NCI-H748 treated with DMSO at 0.1 percent for 48 hours (cell line): ENCODE results near the gene TSPO.
"Not testable (repeated sequence)": the region's sequence is repeated elsewhere in the genome, so short reads cannot be mapped to it uniquely, and the experiment has no call there.

Experiments used
- DNase-seq: peaks from one replicate; lab custom pipeline; 2025; lab: John Stamatoyannopoulos, UW

TSPO gene

GRCh38 chr22:43151251-43152002 lies at the start of gene TSPO:
TSS of gene TSPO (plus strand) at chr22:43151559. CDS start at chr22:43159239, 7,680 bp downstream.
- DNase-seq = no peak

- not testable (repeated sequence) for DNase-seq
Measured at GRCh38 chr22:43104056-43104625, 47.2 kb upstream of the TSPO start.

DNA sequence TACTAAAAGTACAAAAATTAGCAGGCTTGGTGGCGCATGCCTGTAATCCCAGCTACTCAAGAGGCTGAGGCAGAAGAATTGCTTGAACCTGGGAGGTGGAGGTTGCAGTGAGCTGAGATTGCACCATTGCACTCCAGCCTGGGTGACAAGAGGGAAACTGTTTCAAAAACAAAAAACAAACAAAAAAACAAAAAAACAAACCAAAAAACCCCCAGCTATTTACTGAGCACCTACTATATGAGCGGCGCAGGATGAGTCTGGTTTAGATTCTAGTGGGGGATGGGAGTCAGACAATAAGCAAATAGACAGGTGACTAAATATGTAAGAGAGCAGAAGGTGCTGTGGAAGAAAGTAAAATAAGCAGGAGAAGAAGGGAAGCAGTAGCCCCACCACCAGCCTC lies 46.4 kb upstream of the TSPO start:
- DNase-seq = not testable (repeated sequence)

DNA sequence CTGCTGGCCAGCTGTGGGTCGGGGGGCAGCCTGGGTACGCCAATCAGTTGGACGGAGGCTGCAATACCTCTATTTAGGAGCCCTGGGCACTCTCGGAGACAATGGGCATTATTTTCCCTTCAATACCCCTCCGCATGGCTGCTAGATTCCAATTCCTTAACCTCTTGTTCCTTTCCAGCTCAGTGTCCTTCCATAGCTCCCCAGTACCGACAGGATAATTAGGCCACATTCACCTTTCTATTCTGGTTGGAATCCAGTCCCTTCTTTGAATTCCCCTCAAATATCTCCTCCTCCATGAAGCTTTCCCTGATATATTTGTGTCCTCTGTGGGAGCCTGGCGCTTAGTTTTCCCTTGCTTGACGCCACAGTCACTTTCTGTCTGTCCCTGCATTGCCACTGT lies 45.1 kb upstream of the TSPO start:
- DNase-seq = no peak

DNA sequence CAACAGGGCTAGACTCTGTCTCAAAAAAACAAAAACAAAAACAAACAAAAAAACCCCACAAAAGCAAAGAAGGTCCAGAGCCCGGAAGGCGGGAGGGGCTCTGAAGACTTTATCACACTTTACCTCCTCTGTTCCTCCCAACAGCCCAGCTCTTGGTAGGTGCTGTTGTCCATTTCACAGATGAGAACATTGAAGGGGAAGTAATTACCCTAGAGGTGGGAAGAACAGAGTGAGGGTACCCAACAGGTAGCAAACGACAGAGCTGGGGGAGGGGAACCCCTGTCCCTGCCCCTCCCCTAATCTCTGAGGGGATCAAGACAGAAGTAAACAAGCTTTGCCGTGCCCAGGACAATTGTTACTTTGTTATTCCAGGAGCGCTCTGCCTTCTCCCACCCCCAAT lies 41.8 kb upstream of the TSPO start:
- no peak for DNase-seq

- DNase-seq = no peak
Measured at GRCh38 chr22:43109921-43110443, 41.4 kb upstream of the TSPO start.

DNA sequence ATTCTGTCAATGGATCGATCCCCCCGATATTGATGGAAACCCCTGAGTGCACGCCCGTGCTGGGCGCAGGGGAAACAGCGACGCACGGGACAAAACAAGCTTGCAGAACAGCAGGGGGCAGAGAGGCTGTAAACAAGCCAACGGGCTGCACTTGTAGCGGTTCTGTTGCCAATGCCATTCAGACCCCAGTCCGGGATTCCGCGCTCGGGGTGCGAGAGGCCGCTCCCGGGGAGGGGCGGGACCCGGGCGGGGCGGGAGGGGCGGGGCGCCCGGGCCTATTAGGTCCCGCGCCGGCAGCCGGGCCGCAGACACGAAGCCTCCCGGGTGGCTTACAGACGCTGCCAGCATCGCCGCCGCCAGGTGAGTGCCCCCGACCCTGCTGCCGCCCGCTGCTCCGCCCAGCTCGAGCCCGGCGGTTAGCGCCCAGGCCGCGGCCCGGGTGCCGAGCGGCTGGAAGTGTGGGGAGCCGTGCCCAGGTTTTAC lies 40.9 kb upstream of the TSPO start, which contains the start of gene BIK:
Gene BIK (plus strand): TSS at position 307 of the 483 bp plus-strand sequence. CDS start 13,273 bp downstream, outside the sequence.
- peak; percentile 19 for DNase-seq

DNA sequence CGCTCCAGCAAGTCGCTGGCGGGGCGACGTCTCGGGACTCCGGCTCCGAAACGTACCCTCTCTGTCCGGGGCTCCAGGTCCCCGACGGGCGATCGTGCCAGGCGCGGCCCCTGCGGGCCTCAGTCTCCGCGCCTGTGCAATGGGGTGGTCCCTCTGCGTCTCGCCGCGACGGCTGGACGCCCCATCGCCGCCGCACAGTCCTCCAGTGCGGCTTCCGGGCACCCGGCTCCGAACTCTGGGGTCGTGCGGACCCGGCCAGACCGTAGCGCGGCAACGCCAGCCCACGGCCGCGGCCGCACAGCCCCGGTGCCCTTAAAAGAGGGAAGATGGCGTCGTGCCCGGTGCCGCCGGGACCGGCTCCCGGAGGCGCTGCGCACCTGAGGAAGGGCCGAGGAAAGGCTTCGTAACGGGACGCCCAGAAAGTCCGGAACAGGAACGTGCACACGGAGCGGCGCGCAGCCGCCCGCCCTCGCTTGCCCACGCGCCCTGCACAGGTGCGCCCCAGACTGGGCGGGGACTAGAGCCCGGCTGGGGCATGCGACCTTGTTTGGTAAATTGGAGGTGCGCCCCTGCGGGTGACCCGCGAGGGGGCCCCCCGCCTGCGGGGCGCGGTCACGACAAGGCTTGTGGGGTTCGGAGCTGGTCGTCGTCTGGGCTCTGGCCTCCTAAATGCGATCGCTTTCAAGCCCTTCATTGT lies 40.3 kb upstream of the TSPO start:
- no peak for DNase-seq

DNA sequence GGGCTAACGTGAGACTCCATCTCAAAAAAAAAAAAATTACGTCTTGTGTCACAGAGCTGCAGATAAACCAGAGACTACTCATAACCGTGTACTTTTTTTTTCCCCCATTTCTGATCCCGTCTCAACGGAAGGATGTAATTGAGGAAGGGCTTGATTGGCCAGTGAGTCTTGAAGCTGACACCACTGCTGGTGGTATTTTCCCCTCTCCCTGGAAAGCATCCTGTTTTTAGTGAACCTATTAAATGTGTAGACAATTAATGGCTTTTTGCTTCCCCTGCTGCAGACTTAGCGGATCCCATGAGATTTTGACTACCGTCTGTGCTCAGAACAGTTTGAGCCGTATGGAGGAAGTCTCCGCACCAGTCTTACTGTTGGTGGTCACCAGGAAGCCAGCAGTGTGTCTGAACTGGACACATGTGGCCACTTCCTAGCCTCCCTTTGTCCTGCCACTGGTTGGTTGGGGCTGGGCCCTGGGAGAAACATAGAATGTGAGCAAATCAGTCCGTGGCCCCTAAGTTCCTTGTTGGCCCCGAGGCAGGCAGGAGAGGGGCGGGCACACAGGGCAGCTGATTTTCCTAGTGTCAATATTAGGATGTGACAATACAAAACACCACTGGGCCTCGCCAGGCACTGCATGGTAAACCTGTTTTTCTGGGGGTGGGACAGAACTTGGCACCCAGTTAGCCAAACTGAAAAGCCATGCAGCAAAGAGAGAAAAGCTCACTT lies 37.7 kb upstream of the TSPO start:
- peak; percentile 22 for DNase-seq

DNA sequence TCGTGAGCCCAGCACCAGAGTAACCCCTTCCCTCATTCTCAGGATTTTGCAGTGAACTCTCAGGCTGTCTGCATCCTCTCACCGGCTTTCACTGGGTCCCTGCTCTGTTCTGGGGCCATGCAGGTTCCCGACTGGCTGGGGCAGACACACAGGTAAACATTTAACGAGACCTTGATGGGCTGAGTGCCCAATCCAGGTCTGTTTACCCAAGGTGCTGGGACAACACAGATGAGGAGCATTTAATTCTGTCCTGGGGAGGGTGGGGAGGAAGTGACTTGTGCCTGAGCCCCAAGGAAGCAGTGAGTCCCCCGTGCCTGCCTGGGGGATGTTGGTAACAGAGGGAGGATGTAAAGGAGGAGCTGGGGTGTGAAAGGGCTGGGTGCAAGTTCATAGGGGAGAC lies 36.4 kb upstream of the TSPO start:
- DNase-seq = peak; percentile 24

DNA sequence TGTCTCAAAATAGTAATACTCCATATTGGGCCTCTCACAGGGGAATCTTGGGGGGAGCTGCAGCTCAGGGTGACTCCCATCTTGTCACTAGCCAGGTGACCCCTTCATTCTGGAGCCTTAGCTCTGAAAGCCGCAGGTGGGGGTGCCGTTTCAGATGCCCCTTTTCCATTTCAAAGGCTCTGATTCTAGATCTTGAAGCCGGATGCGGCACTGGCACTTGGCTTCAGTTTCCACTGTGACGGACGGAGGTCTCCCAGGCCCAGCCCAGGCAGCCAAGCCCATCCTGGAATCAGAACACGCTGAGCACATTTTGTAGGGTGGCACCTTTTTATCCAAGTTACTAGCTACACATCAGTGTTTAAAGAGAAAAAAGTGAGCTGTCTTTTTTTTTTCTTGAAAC lies 34.4 kb upstream of the TSPO start:
- DNase-seq = no peak

GRCh38 chr22:43118024-43118849 lies 33.1 kb upstream of the TSPO start:
- no peak for DNase-seq

- DNase-seq = no peak
Measured at GRCh38 chr22:43118953-43119458, 32.4 kb upstream of the TSPO start.

DNA sequence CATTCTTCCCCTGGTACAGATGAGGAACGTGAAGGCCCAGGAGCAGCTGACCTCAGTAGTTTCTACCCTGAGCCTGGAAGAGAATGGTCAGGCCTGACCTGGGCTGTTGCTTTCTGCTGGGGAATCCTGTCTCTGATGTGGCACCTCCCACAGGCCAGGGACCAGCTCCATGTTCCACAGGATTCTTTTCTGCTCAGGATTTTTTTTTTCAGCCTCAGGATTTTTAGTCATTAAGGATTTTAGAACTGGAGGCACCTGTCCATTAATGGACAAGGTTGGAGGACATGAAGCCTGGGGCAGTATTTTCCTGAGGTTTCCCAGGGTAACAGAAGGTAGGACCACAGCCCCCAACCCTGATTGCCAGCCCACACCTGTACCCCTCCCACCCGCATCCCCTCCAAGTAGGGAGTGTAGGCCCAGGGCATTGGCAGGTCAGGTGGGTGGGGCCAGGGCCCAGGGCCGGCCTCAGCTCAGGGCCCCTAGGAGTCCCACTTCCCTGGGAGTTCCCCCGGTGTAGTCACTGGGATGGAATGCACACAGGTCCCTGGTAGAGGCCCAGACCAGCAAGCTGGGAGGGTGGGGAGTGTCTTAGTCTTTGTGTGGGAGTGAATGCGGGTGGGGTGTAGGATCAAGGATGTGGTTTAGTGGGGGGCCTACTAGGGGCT lies 24.7 kb upstream of the TSPO start:
- no peak for DNase-seq

- no peak for DNase-seq
Measured at GRCh38 chr22:43127166-43127908, 24.0 kb upstream of the TSPO start.

- no peak for DNase-seq
Measured at GRCh38 chr22:43128116-43128515, 23.2 kb upstream of the TSPO start.

- peak; percentile 71 for DNase-seq
Measured at GRCh38 chr22:43128928-43129424, 22.4 kb upstream of the TSPO start.

DNA sequence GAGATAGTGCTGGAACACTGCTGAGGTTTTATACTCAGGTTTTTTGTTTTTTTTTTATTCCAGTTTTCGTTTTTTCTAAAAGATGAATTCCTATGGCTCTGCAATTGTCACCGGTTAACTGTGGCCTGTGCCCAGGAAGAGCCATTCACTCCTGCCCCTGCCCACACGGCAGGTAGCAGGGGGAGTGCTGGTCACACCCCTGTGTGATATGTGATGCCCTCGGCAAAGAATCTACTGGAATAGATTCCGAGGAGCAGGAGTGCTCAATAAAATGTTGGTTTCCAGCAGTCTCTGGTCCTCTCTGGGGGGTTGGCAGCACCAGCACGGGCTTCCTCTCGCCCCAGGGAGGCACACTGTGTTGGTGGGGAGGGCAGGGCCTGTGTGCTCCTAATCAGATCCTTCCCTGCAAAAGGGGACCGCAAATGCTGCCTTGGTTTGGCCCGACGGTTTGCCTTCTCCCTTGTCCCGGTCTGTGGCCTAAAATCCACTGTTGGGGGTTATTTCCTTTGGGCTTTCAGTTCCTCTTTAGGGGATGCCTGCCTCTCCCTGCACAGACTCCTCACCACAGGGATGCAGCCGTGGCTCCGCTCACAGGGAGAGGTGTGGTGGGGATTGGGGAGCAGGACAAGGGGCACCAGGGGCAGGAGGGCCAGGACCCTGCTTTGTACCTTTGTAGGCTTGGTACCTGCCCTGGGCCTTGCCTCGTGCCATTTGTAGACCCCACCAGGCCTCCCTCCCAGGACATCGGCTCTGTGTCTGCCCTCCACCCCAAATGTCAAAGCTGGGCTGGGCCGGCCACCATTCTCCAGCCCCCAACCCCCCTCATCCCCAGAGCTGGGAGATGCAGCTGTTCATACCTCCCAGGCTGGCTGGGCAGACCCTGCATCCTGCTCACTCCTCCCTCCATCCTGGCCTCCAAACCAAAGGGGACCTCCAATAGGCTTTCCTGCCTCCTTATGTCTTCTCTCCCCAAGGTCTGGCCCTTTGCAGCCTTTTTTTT lies 21.6 kb upstream of the TSPO start:
- peak; percentile 71 for DNase-seq
